GM12878 (cell line): ENCODE results near the gene MUC7. TPM values are rescaled to one million over a fixed set of nuclear protein-coding genes. Genes with fewer than 3 reads are reported as not detected.

Experiments used
- ZNF24 ChIP-seq: fragments of 450-650 bp; IDR thresholded peaks from 2 replicates; pipeline ENCODE4 v1.6.1; 2017; ENCODE audit warnings: antibody characterized with exemption, mild to moderate bottlenecking
- ZNF622 ChIP-seq: fragments of 450-650 bp; IDR thresholded peaks from 2 replicates; pipeline ENCODE4 v1.6.1; 2017; ENCODE audit warnings: mild to moderate bottlenecking, inconsistent platforms
- polyA plus RNA-seq, 11 experiments: library from polyadenylated mRNA; depleted of rRNA in 4 of 11; unstranded in 6 of 11; stranded (reverse) in 5 of 11; fragments of >200 nt; fragmentation: Nextera tagmentation in 4 of 11; fragmentation: Illumina TruSeq in 1 of 11; extraction: Ambion mirVana in 4 of 11; extraction: Trizol in 1 of 11; gene quantifications; 1 replicate in 1 of 11; 2 replicates in 10 of 11; pipeline versions ENCODE4 v1.2.1 to v1.2.3, GENCODE V29; 2011 to 2016; ENCODE audit warnings: inconsistent platforms in 2 of 11, missing spikeins in 2 of 11, low read depth in 1 of 11
- total RNA-seq, 4 experiments: library from RNA; depleted of rRNA in 3 of 4; stranded (reverse); fragments of >200 nt in 3 of 4; fragmentation: Illumina TruSeq in 1 of 4; extraction: Trizol in 1 of 4; gene quantifications; 2 replicates each; pipeline versions ENCODE4 v1.2.1 to v1.2.3, GENCODE V29; 2013 to 2021
- TF ChIP-seq, protein P1 (sequence below): fragments of 450-650 bp; IDR thresholded peaks from 2 replicates; pipeline ENCODE4 v1.6.1; 2016; ENCODE audit warnings: mild to moderate bottlenecking, moderate library complexity, borderline replicate concordance
- TF ChIP-seq, protein P2 (sequence below): fragments of 450-650 bp; formaldehyde crosslinking; IDR thresholded peaks from 2 replicates; pipeline ENCODE4 v1.4.0; 2020; ENCODE audit warnings: mild to moderate bottlenecking, moderate library complexity

The MUC7 gene
- total and polyA plus RNA-seq, 10 of the 15 experiments (the other 5 are each of a cell fraction or from before 2014, with no cell fraction given), result not detected

DNA sequence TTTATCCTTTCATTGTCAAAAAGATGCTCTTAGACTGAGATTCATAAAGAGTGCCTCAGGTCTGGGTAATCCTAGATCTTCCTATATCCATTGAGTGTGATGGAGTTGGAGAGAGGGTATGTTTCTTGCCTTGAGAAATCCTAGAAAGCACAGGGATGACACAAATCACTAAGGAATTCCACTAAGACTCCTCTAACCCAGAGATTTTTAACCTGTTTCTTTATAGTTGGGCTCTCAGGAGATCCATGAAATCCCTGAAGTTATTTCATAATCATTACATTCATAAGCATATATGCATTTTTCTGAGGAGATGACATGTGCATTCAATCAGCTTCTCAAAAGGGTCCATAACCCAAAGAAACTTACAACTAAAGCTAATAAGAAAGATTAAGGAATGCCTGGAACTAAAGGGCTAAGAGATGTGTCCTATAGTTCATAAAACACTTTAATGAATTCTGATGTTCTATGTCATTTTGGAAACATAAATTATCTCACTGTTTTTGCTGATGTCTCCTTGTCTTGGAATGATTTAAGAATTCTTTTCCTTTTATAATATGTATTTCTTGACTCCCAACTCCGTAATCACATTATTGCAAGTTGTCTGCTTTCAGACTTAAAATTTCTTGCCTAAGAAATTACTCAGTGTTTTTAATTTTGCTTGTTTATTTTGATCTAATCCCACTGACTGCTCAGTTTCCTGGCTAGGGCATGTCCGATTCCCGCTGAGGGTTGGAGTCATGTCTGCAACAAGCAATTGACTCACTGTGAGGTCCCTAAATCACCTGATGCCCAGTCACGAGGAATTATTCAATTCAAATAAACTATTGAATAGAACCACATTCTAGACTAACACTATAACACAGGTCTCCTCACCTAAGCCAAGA, 43.6 kb downstream of the MUC7 start (continued):
- TF ChIP-seq, protein P1, sequence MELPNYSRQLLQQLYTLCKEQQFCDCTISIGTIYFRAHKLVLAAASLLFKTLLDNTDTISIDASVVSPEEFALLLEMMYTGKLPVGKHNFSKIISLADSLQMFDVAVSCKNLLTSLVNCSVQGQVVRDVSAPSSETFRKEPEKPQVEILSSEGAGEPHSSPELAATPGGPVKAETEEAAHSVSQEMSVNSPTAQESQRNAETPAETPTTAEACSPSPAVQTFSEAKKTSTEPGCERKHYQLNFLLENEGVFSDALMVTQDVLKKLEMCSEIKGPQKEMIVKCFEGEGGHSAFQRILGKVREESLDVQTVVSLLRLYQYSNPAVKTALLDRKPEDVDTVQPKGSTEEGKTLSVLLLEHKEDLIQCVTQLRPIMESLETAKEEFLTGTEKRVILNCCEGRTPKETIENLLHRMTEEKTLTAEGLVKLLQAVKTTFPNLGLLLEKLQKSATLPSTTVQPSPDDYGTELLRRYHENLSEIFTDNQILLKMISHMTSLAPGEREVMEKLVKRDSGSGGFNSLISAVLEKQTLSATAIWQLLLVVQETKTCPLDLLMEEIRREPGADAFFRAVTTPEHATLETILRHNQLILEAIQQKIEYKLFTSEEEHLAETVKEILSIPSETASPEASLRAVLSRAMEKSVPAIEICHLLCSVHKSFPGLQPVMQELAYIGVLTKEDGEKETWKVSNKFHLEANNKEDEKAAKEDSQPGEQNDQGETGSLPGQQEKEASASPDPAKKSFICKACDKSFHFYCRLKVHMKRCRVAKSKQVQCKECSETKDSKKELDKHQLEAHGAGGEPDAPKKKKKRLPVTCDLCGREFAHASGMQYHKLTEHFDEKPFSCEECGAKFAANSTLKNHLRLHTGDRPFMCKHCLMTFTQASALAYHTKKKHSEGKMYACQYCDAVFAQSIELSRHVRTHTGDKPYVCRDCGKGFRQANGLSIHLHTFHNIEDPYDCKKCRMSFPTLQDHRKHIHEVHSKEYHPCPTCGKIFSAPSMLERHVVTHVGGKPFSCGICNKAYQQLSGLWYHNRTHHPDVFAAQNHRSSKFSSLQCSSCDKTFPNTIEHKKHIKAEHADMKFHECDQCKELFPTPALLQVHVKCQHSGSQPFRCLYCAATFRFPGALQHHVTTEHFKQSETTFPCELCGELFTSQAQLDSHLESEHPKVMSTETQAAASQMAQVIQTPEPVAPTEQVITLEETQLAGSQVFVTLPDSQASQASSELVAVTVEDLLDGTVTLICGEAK, result no peak
- TF ChIP-seq, protein P2, sequence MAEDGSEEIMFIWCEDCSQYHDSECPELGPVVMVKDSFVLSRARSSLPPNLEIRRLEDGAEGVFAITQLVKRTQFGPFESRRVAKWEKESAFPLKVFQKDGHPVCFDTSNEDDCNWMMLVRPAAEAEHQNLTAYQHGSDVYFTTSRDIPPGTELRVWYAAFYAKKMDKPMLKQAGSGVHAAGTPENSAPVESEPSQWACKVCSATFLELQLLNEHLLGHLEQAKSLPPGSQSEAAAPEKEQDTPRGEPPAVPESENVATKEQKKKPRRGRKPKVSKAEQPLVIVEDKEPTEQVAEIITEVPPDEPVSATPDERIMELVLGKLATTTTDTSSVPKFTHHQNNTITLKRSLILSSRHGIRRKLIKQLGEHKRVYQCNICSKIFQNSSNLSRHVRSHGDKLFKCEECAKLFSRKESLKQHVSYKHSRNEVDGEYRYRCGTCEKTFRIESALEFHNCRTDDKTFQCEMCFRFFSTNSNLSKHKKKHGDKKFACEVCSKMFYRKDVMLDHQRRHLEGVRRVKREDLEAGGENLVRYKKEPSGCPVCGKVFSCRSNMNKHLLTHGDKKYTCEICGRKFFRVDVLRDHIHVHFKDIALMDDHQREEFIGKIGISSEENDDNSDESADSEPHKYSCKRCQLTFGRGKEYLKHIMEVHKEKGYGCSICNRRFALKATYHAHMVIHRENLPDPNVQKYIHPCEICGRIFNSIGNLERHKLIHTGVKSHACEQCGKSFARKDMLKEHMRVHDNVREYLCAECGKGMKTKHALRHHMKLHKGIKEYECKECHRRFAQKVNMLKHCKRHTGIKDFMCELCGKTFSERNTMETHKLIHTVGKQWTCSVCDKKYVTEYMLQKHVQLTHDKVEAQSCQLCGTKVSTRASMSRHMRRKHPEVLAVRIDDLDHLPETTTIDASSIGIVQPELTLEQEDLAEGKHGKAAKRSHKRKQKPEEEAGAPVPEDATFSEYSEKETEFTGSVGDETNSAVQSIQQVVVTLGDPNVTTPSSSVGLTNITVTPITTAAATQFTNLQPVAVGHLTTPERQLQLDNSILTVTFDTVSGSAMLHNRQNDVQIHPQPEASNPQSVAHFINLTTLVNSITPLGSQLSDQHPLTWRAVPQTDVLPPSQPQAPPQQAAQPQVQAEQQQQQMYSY (CRISPR knock-in tag), result no peak
- TF ChIP-seq ZNF24, result no peak
- no peak for TF ChIP-seq ZNF622
